Cerebellar cortex (tissue), 1 donor: Measurements from ENCODE around the gene GALNT3.
A peak's percentile ranks its signal among the peaks of the same experiment; 100 is the strongest.

ENCODE experiments used
- DNase-seq: peaks from one replicate; pipeline ENCODE4 v3.0.0-alpha.2; 2015; ENCODE audit warnings: low spot score

Gene GALNT3

GRCh38 chr2:165796129-165796528, 2.1 kb upstream of the GALNT3 start:
- DNase-seq, result no peak

GRCh38 chr2:165795011-165795410, 964 bp upstream of the GALNT3 start:
- DNase-seq, result no peak

GRCh38 chr2:165794536-165794928, 485 bp upstream of the GALNT3 start:
- DNase-seq, result peak; percentile 6

GRCh38 chr2:165793161-165793778, 777 bp downstream of the GALNT3 start:
- DNase-seq, result peak; percentile 2

- no peak for DNase-seq
These were observed 2.0 kb downstream of the GALNT3 start for GRCh38 chr2:165792104-165792454.

GRCh38 chr2:165791421-165792103, 2.5 kb downstream of the GALNT3 start:
- DNase-seq, result no peak

GRCh38 chr2:165790466-165790865, 3.6 kb downstream of the GALNT3 start:
- no peak for DNase-seq

- DNase-seq, result no peak
These were observed 6.7 kb downstream of the GALNT3 start for GRCh38 chr2:165787334-165787733.

- DNase-seq, result no peak
These were observed 14.3 kb downstream of the GALNT3 start for GRCh38 chr2:165779706-165780105.

GRCh38 chr2:165778653-165779451, 15.2 kb downstream of the GALNT3 start:
- DNase-seq, result no peak

GRCh38 chr2:165778187-165778556, 15.9 kb downstream of the GALNT3 start:
- DNase-seq, result no peak

GRCh38 chr2:165777522-165778186, 16.4 kb downstream of the GALNT3 start:
- DNase-seq, result no peak

GRCh38 chr2:165776796-165777195, 17.3 kb downstream of the GALNT3 start:
- no peak for DNase-seq

- DNase-seq, result no peak
These were observed 18.0 kb downstream of the GALNT3 start for GRCh38 chr2:165776013-165776412.

- no peak for DNase-seq
These were observed 20.4 kb downstream of the GALNT3 start for GRCh38 chr2:165773684-165774083.

GRCh38 chr2:165772183-165772582, 21.9 kb downstream of the GALNT3 start:
- DNase-seq, result no peak

GRCh38 chr2:165766326-165766927, 27.6 kb downstream of the GALNT3 start:
- DNase-seq, result no peak

GRCh38 chr2:165762723-165763122, 31.3 kb downstream of the GALNT3 start:
- DNase-seq, result no peak

- no peak for DNase-seq
These were observed 36.0 kb downstream of the GALNT3 start for GRCh38 chr2:165757906-165758675.

- no peak for DNase-seq
These were observed 47.5 kb downstream of the GALNT3 start for GRCh38 chr2:165746501-165746900.

GRCh38 chr2:165745916-165746315, 48.1 kb downstream of the GALNT3 start:
- peak; percentile 41 for DNase-seq
